Trophoblast cell (in vitro differentiated cells and primary cell): ENCODE results near the gene CXCR4.

Experiments used
- DNase-seq, 2 donors: peaks; one replicate each; pipeline ENCODE4 v3.0.0-alpha.2; 2016
- H2AFZ ChIP-seq: 2 replicates; pipeline ENCODE4 v1.6.1; 2013; ENCODE audit warnings: low read length, moderate library complexity, mild to moderate bottlenecking; ENCODE audit not compliant: insufficient read depth, poor library complexity
- H2AK5ac ChIP-seq: 2 replicates; pipeline ENCODE4 v1.6.1; 2013; ENCODE audit warnings: mild to moderate bottlenecking, low read length
- H2BK120ac ChIP-seq: 2 replicates; pipeline ENCODE4 v1.6.1; 2013; ENCODE audit warnings: low read length, mild to moderate bottlenecking, moderate library complexity; ENCODE audit not compliant: insufficient read depth, poor library complexity
- H2BK12ac ChIP-seq: 2 replicates; pipeline ENCODE4 v1.6.1; 2013; ENCODE audit warnings: mild to moderate bottlenecking, low read length, moderate library complexity
- H2BK5ac ChIP-seq: 2 replicates; pipeline ENCODE4 v1.6.1; 2013; ENCODE audit warnings: low read length, low read depth, moderate library complexity, mild to moderate bottlenecking; ENCODE audit not compliant: poor library complexity
- H3K14ac ChIP-seq: 2 replicates; pipeline ENCODE4 v1.6.1; 2013; ENCODE audit warnings: mild to moderate bottlenecking, low read length
- H3K18ac ChIP-seq: 2 replicates; pipeline ENCODE4 v1.6.1; 2013; ENCODE audit warnings: mild to moderate bottlenecking, low read length
- H3K23ac ChIP-seq: 2 replicates; pipeline ENCODE4 v1.6.1; 2013; ENCODE audit warnings: low read length
- H3K27ac ChIP-seq: 2 replicates; pipeline ENCODE4 v1.5.1; 2013; ENCODE audit warnings: low read depth, mild to moderate bottlenecking, inconsistent platforms, low read length, moderate library complexity
- H3K27me3 ChIP-seq: 2 replicates; pipeline ENCODE4 v1.6.1; 2013; ENCODE audit warnings: inconsistent platforms, mild to moderate bottlenecking, low read length, moderate library complexity; ENCODE audit not compliant: insufficient read depth
- H3K36me3 ChIP-seq, 2 experiments: 1 replicate in 1 of 2; 2 replicates in 1 of 2; pipeline ENCODE4 v1.6.1; 2013; ENCODE audit warnings: low read length in 2 of 2, mild to moderate bottlenecking in 2 of 2, moderate library complexity in 1 of 2; ENCODE audit not compliant: insufficient read depth in 2 of 2, control insufficient read depth in 1 of 2
- H3K4ac ChIP-seq: 2 replicates; pipeline ENCODE4 v1.6.1; 2013; ENCODE audit warnings: low read depth, mild to moderate bottlenecking, low read length, moderate library complexity
- H3K4me1 ChIP-seq, 2 experiments: 1 replicate in 1 of 2; 2 replicates in 1 of 2; pipeline ENCODE4 v1.6.1; 2013; ENCODE audit warnings: low read length in 2 of 2, mild to moderate bottlenecking in 2 of 2, moderate library complexity in 1 of 2; ENCODE audit not compliant: insufficient read depth in 2 of 2, control insufficient read depth in 1 of 2
- H3K4me2 ChIP-seq: 2 replicates; pipeline ENCODE4 v1.6.1; 2013; ENCODE audit warnings: inconsistent platforms, mild to moderate bottlenecking, low read length, moderate library complexity
- H3K4me3 ChIP-seq: 2 replicates; pipeline ENCODE4 v1.5.1; 2013; ENCODE audit warnings: mild to moderate bottlenecking, low read depth, low read length, inconsistent platforms
- H3K79me1 ChIP-seq: one replicate; pipeline ENCODE4 v1.6.1; 2013; ENCODE audit warnings: low read length
- H3K79me2 ChIP-seq: 2 replicates; pipeline ENCODE4 v1.6.1; 2013; ENCODE audit warnings: low read length, mild to moderate bottlenecking; ENCODE audit not compliant: control insufficient read depth, insufficient read depth, poor library complexity
- H3K9ac ChIP-seq: 2 replicates; pipeline ENCODE4 v1.6.1; 2013; ENCODE audit warnings: mild to moderate bottlenecking, low read length
- H3K9me3 ChIP-seq: 2 replicates; pipeline ENCODE4 v1.6.1; 2013; ENCODE audit warnings: low read depth, mild to moderate bottlenecking, control low read depth, inconsistent platforms, low read length; ENCODE audit not compliant: insufficient read depth
- H4K12ac ChIP-seq: 2 replicates; pipeline ENCODE4 v1.6.1; 2013; ENCODE audit warnings: low read depth, mild to moderate bottlenecking, low read length, moderate library complexity
- H4K8ac ChIP-seq: 2 replicates; pipeline ENCODE4 v1.6.1; 2013; ENCODE audit warnings: low read depth, mild to moderate bottlenecking, low read length, moderate library complexity
- H4K91ac ChIP-seq: one replicate; pipeline ENCODE4 v1.6.1; 2013; ENCODE audit warnings: low read depth, mild to moderate bottlenecking, low read length, moderate library complexity
- WGBS: extraction: QIAGEN DNeasy Blood & Tissue Kit; methylation state at CpG from one replicate; pipeline ENCODE4 v1.1.7; 2013; ENCODE audit warnings: missing lambda C conversion rate; ENCODE audit not compliant: insufficient read length, insufficient coverage; ENCODE audit errors: extremely low coverage; 5-methylcytosine and 5-hydroxymethylcytosine counted together

The CXCR4 gene

GRCh38 chr2:136136931-136137330 lies 19.0 kb upstream of the CXCR4 start:
- Histone ChIP-seq H3K9ac (no peak overlapping the region), H3K27ac (no peak overlapping the region), H3K9me3 (no peaks in the 10 kb centered on the region), H4K12ac (no peak overlapping the region), H3K79me1 (no peaks in the 10 kb centered on the region), H2AK5ac (no peak overlapping the region), H3K27me3 (peaks cover 3% of the 10 kb centered on the region), H4K91ac (no peak overlapping the region), H3K4me3 (no peak overlapping the region), H4K8ac (no peak overlapping the region), H2AFZ (no peak overlapping the region), H3K23ac (no peak overlapping the region), H2BK5ac (no peak overlapping the region), H2BK12ac (no peak overlapping the region), H3K79me2 (no peaks in the 10 kb centered on the region), H3K14ac (no peak overlapping the region), H2BK120ac (no peak overlapping the region), H3K4me2 (no peak overlapping the region), H3K4me1 (no peaks in the 10 kb centered on the region), H3K4ac (no peak overlapping the region), H3K18ac (no peak overlapping the region), H3K36me3 (no peaks in the 10 kb centered on the region)
- no CpG with 5 or more reads among the region's 1 CpG for WGBS
- no peak for DNase-seq

- H3K4me1 ChIP-seq = no peaks in the 10 kb centered on the region
- no peak overlapping the region for H2BK12ac ChIP-seq
- H3K23ac ChIP-seq = no peak overlapping the region
- no peaks in the 10 kb centered on the region for H3K79me2 ChIP-seq
- no peak overlapping the region for H2AFZ ChIP-seq
- H3K79me1 ChIP-seq = no peaks in the 10 kb centered on the region
- no peak overlapping the region for H3K27ac ChIP-seq
- no peak overlapping the region for H2BK120ac ChIP-seq
- no peak overlapping the region for H2AK5ac ChIP-seq
- H3K4me2 ChIP-seq = no peak overlapping the region
- no peaks in the 10 kb centered on the region for H3K36me3 ChIP-seq
- no peak overlapping the region for H3K9ac ChIP-seq
- no peak overlapping the region for H3K14ac ChIP-seq
- no peak overlapping the region for H4K12ac ChIP-seq
- WGBS = no CpG with 5 or more reads among the region's 8 CpGs
- no peak overlapping the region for H3K18ac ChIP-seq
- no peak overlapping the region for H2BK5ac ChIP-seq
- H3K27me3 ChIP-seq = peaks cover 3% of the 10 kb centered on the region
- H3K4me3 ChIP-seq = no peak overlapping the region
- H3K9me3 ChIP-seq = no peaks in the 10 kb centered on the region
- no peak overlapping the region for H4K91ac ChIP-seq
- H4K8ac ChIP-seq = no peak overlapping the region
- no peak overlapping the region for H3K4ac ChIP-seq
- DNase-seq = no peak
Observed at GRCh38 chr2:136135921-136136906, 18.3 kb upstream of the CXCR4 start.

- Histone ChIP-seq H3K18ac (no peak overlapping the region), H3K4me1 (peaks cover 4% of the 10 kb centered on the region in 2 experiments), H2AK5ac (no peak overlapping the region), H3K27ac (no peak overlapping the region), H3K4me2 (no peak overlapping the region), H2BK5ac (no peak overlapping the region), H3K14ac (no peak overlapping the region), H3K79me1 (peaks cover 2% of the 10 kb centered on the region), H2BK120ac (no peak overlapping the region), H3K4me3 (no peak overlapping the region), H4K91ac (no peak overlapping the region), H4K8ac (no peak overlapping the region), H3K9me3 (no peaks in the 10 kb centered on the region), H3K27me3 (peaks cover 3% of the 10 kb centered on the region), H3K36me3 (no peaks in the 10 kb centered on the region), H2BK12ac (no peak overlapping the region), H3K4ac (no peak overlapping the region), H3K23ac (no peak overlapping the region), H3K79me2 (no peaks in the 10 kb centered on the region), H3K9ac (no peak overlapping the region), H4K12ac (no peak overlapping the region), H2AFZ (no peak overlapping the region)
- DNase-seq = no peak
Observed at GRCh38 chr2:136135462-136135861, 17.5 kb upstream of the CXCR4 start.

GRCh38 chr2:136134126-136134525 lies 16.2 kb upstream of the CXCR4 start:
- Histone ChIP-seq H4K8ac (no peak overlapping the region), H4K91ac (no peak overlapping the region), H3K14ac (no peak overlapping the region), H3K4me1 (peaks cover 6 to 10% of the 10 kb centered on the region in 2 experiments), H3K79me2 (no peaks in the 10 kb centered on the region), H3K79me1 (peaks cover 4% of the 10 kb centered on the region), H4K12ac (no peak overlapping the region), H3K4ac (no peak overlapping the region), H3K27me3 (peaks cover 3% of the 10 kb centered on the region), H3K36me3 (no peaks in the 10 kb centered on the region), H3K9me3 (no peaks in the 10 kb centered on the region), H3K27ac (no peak overlapping the region), H3K18ac (no peak overlapping the region), H3K4me2 (no peak overlapping the region), H2BK120ac (no peak overlapping the region), H2BK5ac (no peak overlapping the region), H3K23ac (no peak overlapping the region), H2AFZ (no peak overlapping the region), H2AK5ac (no peak overlapping the region), H3K9ac (no peak overlapping the region), H3K4me3 (no peak overlapping the region), H2BK12ac (no peak overlapping the region)
- WGBS = no CpG with 5 or more reads among the region's 2 CpGs
- no peak for DNase-seq
